H1 (cell line): ENCODE data around the gene PAX7. TPM values are rescaled to one million over a fixed set of nuclear protein-coding genes. Genes with fewer than 3 reads are reported as not detected.

ENCODE experiments used
- CTCF ChIA-PET: fragments of 300-600 bp; sonication (Branson Sonifier 250); formaldehyde crosslinking; loops from one replicate; lab custom pipeline; 2021; ENCODE audit not compliant: partially characterized antibody; lab: Charles Lee
- POLR2A ChIA-PET: fragments of 300-600 bp; sonication (Branson Sonifier 250); formaldehyde crosslinking; loops from one replicate; lab custom pipeline; 2021; ENCODE audit warnings: inconsistent platforms; ENCODE audit not compliant: partially characterized antibody; lab: Charles Lee
- DNase-seq, 2 experiments: peaks; one replicate each; pipeline versions ENCODE4 v3.0.0 to v3.0.0-alpha.2; 2010 to 2022; ENCODE audit warnings: low spot score in 2 of 2, low read depth in 1 of 2, mixed read lengths in 1 of 2
- FAIRE-seq: peaks from 2 replicates; lab custom pipeline; 2011; peaks lifted over from hg19 to GRCh38; lab: Jason Lieb, UNC
- H2AFZ ChIP-seq: 2 replicates; pipeline ENCODE4 v1.8.1; 2012; ENCODE audit warnings: low read length, inconsistent platforms
- H2AK5ac ChIP-seq: 2 replicates; pipeline ENCODE4 v1.6.1; 2013; ENCODE audit warnings: low read depth, low read length
- H2BK120ac ChIP-seq: replicated peaks from 2 replicates; pipeline ENCODE3; 2013; ENCODE audit warnings: low read depth, low read length, inconsistent platforms
- H2BK12ac ChIP-seq: 2 replicates; pipeline ENCODE4 v1.6.1; 2013; ENCODE audit warnings: low read depth, low read length
- H2BK15ac ChIP-seq: 2 replicates; pipeline ENCODE4 v1.6.1; 2013; ENCODE audit warnings: low read length
- H2BK20ac ChIP-seq: 2 replicates; pipeline ENCODE4 v1.6.1; 2013; ENCODE audit warnings: low read length
- H2BK5ac ChIP-seq: 2 replicates; pipeline ENCODE4 v1.6.1; 2013; ENCODE audit warnings: low read depth, low read length
- H3K14ac ChIP-seq: 2 replicates; pipeline ENCODE4 v1.6.1; 2013; ENCODE audit warnings: inconsistent platforms; ENCODE audit not compliant: insufficient read length
- H3K18ac ChIP-seq: 2 replicates; pipeline ENCODE4 v1.6.1; 2013; ENCODE audit warnings: low read length; ENCODE audit errors: extremely low read depth
- H3K23ac ChIP-seq: 2 replicates; pipeline ENCODE4 v1.6.1; 2013; ENCODE audit warnings: inconsistent platforms; ENCODE audit not compliant: insufficient read length
- H3K23me2 ChIP-seq: 2 replicates; pipeline ENCODE4 v1.6.1; 2013; ENCODE audit warnings: low read depth, low read length
- H3K27ac ChIP-seq: 2 replicates; pipeline ENCODE4 v1.6.1; 2011; ENCODE audit warnings: low read depth, low read length, inconsistent platforms
- H3K27me3 ChIP-seq, 4 experiments: replicated peaks in 1 of 4; 1 replicate in 1 of 4; 2 replicates in 3 of 4; pipeline versions ENCODE4 v1.6.1 to v1.8.1; 2011 to 2013; ENCODE audit warnings: low read length in 3 of 4, mild to moderate bottlenecking in 3 of 4, inconsistent platforms in 2 of 4, mixed read lengths in 2 of 4, moderate library complexity in 1 of 4; ENCODE audit not compliant: control insufficient read depth in 3 of 4, insufficient read depth in 3 of 4; ENCODE audit errors: extremely low read depth in 1 of 4
- H3K36me3 ChIP-seq, 4 experiments: 2 replicates each; pipeline versions ENCODE4 v1.6.1 to v1.8.1; 2011 to 2013; ENCODE audit warnings: mild to moderate bottlenecking in 4 of 4, low read length in 3 of 4, moderate library complexity in 2 of 4, control low read depth in 1 of 4, inconsistent platforms in 1 of 4; ENCODE audit not compliant: insufficient read depth in 4 of 4, control insufficient read depth in 2 of 4
- H3K4ac ChIP-seq: replicated peaks from 2 replicates; pipeline ENCODE3; 2013; ENCODE audit warnings: low read length, low read depth, mixed read lengths, inconsistent platforms; ENCODE audit not compliant: insufficient read length
- H3K4me1 ChIP-seq, 4 experiments: replicated peaks in 1 of 4; 1 replicate in 1 of 4; 2 replicates in 3 of 4; pipeline versions ENCODE4 v1.6.1 to v1.8.1; 2011 to 2013; ENCODE audit warnings: low read length in 3 of 4, inconsistent platforms in 2 of 4, mixed read lengths in 1 of 4; ENCODE audit not compliant: insufficient read depth in 4 of 4, control insufficient read depth in 3 of 4
- H3K4me2 ChIP-seq, 2 experiments: 2 replicates each; pipeline versions ENCODE4 v1.6.1 to v1.8.1; 2011 to 2013; ENCODE audit warnings: low read depth in 2 of 2, low read length in 2 of 2, control low read depth in 1 of 2, inconsistent platforms in 1 of 2, mild to moderate bottlenecking in 1 of 2; ENCODE audit not compliant: insufficient read depth in 1 of 2
- H3K4me3 ChIP-seq, 4 experiments: fragments of 200-600, 300-600 bp in 1 of 4; sonication (generic), shearing (Covaris generic), sonication (Bioruptor Twin) in 1 of 4; 2 replicates each; pipeline versions ENCODE4 v1.5.1 to v1.8.1; 2011 to 2016; ENCODE audit warnings: low read length in 4 of 4, low read depth in 3 of 4, control low read depth in 2 of 4, inconsistent platforms in 2 of 4, mild to moderate bottlenecking in 2 of 4, mixed read lengths in 1 of 4, moderate library complexity in 1 of 4; ENCODE audit not compliant: insufficient read depth in 2 of 4; ENCODE audit errors: extremely low read depth in 1 of 4
- H3K56ac ChIP-seq: replicated peaks from 2 replicates; pipeline ENCODE3; 2013; ENCODE audit warnings: low read depth, mild to moderate bottlenecking, mixed read lengths, low read length, inconsistent platforms; ENCODE audit not compliant: insufficient read length
- H3K79me1 ChIP-seq: 2 replicates; pipeline ENCODE4 v1.6.1; 2013; ENCODE audit warnings: low read depth, low read length, control low read depth
- H3K79me2 ChIP-seq, 2 experiments: 2 replicates each; pipeline versions ENCODE4 v1.6.1 to v1.8.1; 2012 to 2013; ENCODE audit warnings: low read length in 2 of 2, mild to moderate bottlenecking in 2 of 2, inconsistent platforms in 1 of 2; ENCODE audit not compliant: insufficient read depth in 2 of 2, control insufficient read depth in 1 of 2
- H3K9ac ChIP-seq, 4 experiments: replicated peaks in 1 of 4; 1 replicate in 1 of 4; 2 replicates in 3 of 4; pipeline versions ENCODE4 v1.6.1 to v1.8.1; 2011 to 2013; ENCODE audit warnings: low read depth in 3 of 4, low read length in 3 of 4, control low read depth in 2 of 4, mild to moderate bottlenecking in 2 of 4, moderate library complexity in 2 of 4, inconsistent platforms in 1 of 4; ENCODE audit errors: extremely low read depth in 1 of 4
- H3K9me3 ChIP-seq, 2 experiments: 2 replicates each; pipeline versions ENCODE4 v1.6.1 to v1.8.1; 2012 to 2013; ENCODE audit warnings: mild to moderate bottlenecking in 2 of 2, moderate library complexity in 2 of 2, control low read depth in 1 of 2, inconsistent platforms in 1 of 2, low read depth in 1 of 2, low read length in 1 of 2, mixed read lengths in 1 of 2; ENCODE audit not compliant: insufficient read depth in 2 of 2
- H4K20me1 ChIP-seq, 2 experiments: replicated peaks in 1 of 2; 2 replicates each; pipeline versions ENCODE3 to v1.8.1; 2011 to 2013; ENCODE audit warnings: inconsistent platforms in 2 of 2, low read length in 2 of 2, mild to moderate bottlenecking in 1 of 2; ENCODE audit not compliant: insufficient read depth in 2 of 2, control insufficient read depth in 1 of 2
- H4K5ac ChIP-seq: 2 replicates; pipeline ENCODE4 v1.6.1; 2013; ENCODE audit warnings: low read length, low read depth, mixed read lengths, inconsistent platforms; ENCODE audit not compliant: insufficient read length
- H4K8ac ChIP-seq: 2 replicates; pipeline ENCODE4 v1.8.0; 2013; ENCODE audit warnings: mild to moderate bottlenecking, moderate library complexity, low read length, inconsistent platforms; ENCODE audit not compliant: insufficient read depth; ENCODE audit errors: extremely low read depth
- H4K91ac ChIP-seq: replicated peaks from 2 replicates; pipeline ENCODE3; 2013; ENCODE audit warnings: low read length, mixed read lengths, inconsistent platforms; ENCODE audit not compliant: insufficient read length
- CBX5 ChIP-seq: fragments of 300-800, 300-1000 bp; sonication (generic); IDR thresholded peaks from 2 replicates; pipeline ENCODE4 v1.7.1; 2016; ENCODE audit warnings: antibody characterized with exemption, low read length, low read depth
- E2F6 ChIP-seq: IDR thresholded peaks from 2 replicates; pipeline ENCODE4 v1.6.1; 2012; ENCODE audit warnings: inconsistent platforms
- HDAC2 ChIP-seq, 2 experiments: fragments of 300-600 bp in 1 of 2; sonication (generic) in 1 of 2; IDR thresholded peaks; 2 replicates each; pipeline ENCODE4 v1.6.1; 2011 to 2012; ENCODE audit warnings: low read depth in 2 of 2, low read length in 2 of 2, mild to moderate bottlenecking in 2 of 2, moderate library complexity in 2 of 2, borderline replicate concordance in 1 of 2, inconsistent platforms in 1 of 2
- KDM1A ChIP-seq: fragments of 200-600, 300-600 bp; sonication (generic); IDR thresholded peaks from 2 replicates; pipeline ENCODE4 v1.7.1; 2016; ENCODE audit warnings: mild to moderate bottlenecking, low read length, borderline replicate concordance
- KDM4A ChIP-seq: IDR thresholded peaks from one replicate; pipeline ENCODE4 v1.7.1; 2012; ENCODE audit warnings: low read depth, mild to moderate bottlenecking, moderate library complexity, low read length, inconsistent platforms; ENCODE audit not compliant: severe bottlenecking
- MAX ChIP-seq: IDR thresholded peaks from 2 replicates; pipeline ENCODE4 v1.6.1; 2012; ENCODE audit warnings: inconsistent platforms
- SIN3A ChIP-seq, 2 experiments: IDR thresholded peaks in 1 of 2; conservative IDR thresholded peaks in 1 of 2; 2 replicates each; pipeline ENCODE4 v1.6.1; 2011 to 2012; ENCODE audit warnings: low read length in 2 of 2, improper control_type of control experiment in 1 of 2, low read depth in 1 of 2, mild to moderate bottlenecking in 1 of 2
- SUZ12 ChIP-seq: fragments of 200-600 bp; sonication (generic); IDR thresholded peaks from 2 replicates; pipeline ENCODE4 v1.6.1; 2012; ENCODE audit warnings: mild to moderate bottlenecking, inconsistent platforms, low read length, moderate library complexity, mixed read lengths
- WGBS, 2 experiments: shearing (Covaris generic) in 1 of 2; methylation state at CpG; one replicate each; pipeline versions ENCODE4 v1.1.6 to v1.1.7; 2013 to 2015; ENCODE audit warnings: low lambda C conversion rate in 2 of 2, mixed read lengths in 2 of 2, inconsistent platforms in 1 of 2, low coverage in 1 of 2, missing lambda C conversion rate in 1 of 2; ENCODE audit not compliant: insufficient replicate concordance in 2 of 2, insufficient coverage in 1 of 2, insufficient read length in 1 of 2; ENCODE audit errors: extremely low coverage in 1 of 2, missing lambda C conversion rate in 1 of 2; 5-methylcytosine and 5-hydroxymethylcytosine counted together
- polyA plus RNA-seq, 7 experiments: library from polyadenylated mRNA; depleted of rRNA in 3 of 7; stranded (reverse) in 5 of 7; unstranded in 2 of 7; fragments of >200 nt in 5 of 7; fragments of 200-250 nt in 2 of 7; gene quantifications; 1 replicate in 5 of 7; 2 replicates in 1 of 7; 4 replicates in 1 of 7; pipeline versions ENCODE4 v1.2.1 to v1.2.3, GENCODE V29; 2011 to 2013; ENCODE audit warnings: missing spikeins in 2 of 7, mixed read lengths in 2 of 7
- total RNA-seq: library from RNA; stranded (reverse); fragmentation: NEBNext Ultra II Directional; extraction: Animal tissue kit (Norgen Biotek cat#: 25700); gene quantifications from 2 replicates; pipeline ENCODE4 v1.2.1, GENCODE V29; 2021

The PAX7 gene
- total and polyA plus RNA-seq, 2 of the 8 experiments (the other 6 are each of a cell fraction or from before 2014, with no cell fraction given): not detected

GRCh38 chr1:18693256-18694098 lies 62.8 kb downstream of the PAX7 start:
- H3K4me2 ChIP-seq: peak overlapping the region; percentile 70 to 71
- no peaks in the 10 kb centered on the region for H4K20me1 ChIP-seq
- H3K14ac ChIP-seq: peak overlapping the region; percentile 58
- ChIA-PET POLR2A (interaction anchor here (0.9 to 1.8 kb wide), 2 partner anchors 11 to 17 kb away, joined by 3 to 12 read pairs; no protein-coding TSS in a partner anchor), CTCF (interaction anchor here (0.6 to 5.8 kb wide), 26 partner anchors 8 to 191 kb away, joined by 3 to 39 read pairs (median 4); no protein-coding TSS in a partner anchor)
- H2AK5ac ChIP-seq: no peak overlapping the region
- H3K23me2 ChIP-seq: no peaks in the 10 kb centered on the region; the same call in 1 of the 2 replicates
- no peak overlapping the region for H2BK15ac ChIP-seq
- DNase-seq: peak; percentile 49 to 89
- peak overlapping the region; percentile 31; the same call in 1 of the 2 replicates for H2BK5ac ChIP-seq
- no peak overlapping the region for H3K9ac ChIP-seq
- H3K23ac ChIP-seq: no peak overlapping the region
- WGBS, 2 experiments: 26% methylated on average over 25 of the region's 25 CpGs; no CpG with 5 or more reads in 1 of the 2 experiments
- 0 out of 2 replicates have a peak overlapping the region, but pooled peaks have one; percentile 19 for H3K18ac ChIP-seq
- H4K5ac ChIP-seq: no peak overlapping the region
- no peaks in the 10 kb centered on the region for H3K36me3 ChIP-seq
- peaks cover 0 to 16% (median 5%) of the 10 kb centered on the region in 4 experiments; a peak in 5 of 7 replicates for H3K27me3 ChIP-seq
- H4K8ac ChIP-seq: no peak overlapping the region
- peak overlapping the region; percentile 70 for H2AFZ ChIP-seq
- no peaks in the 10 kb centered on the region for H3K79me2 ChIP-seq
- H3K9me3 ChIP-seq: no peaks in the 10 kb centered on the region
- no peak overlapping the region for H3K4ac ChIP-seq
- peak overlapping the region; percentile 52 for H4K91ac ChIP-seq
- no peaks in the 10 kb centered on the region for H3K79me1 ChIP-seq
- H3K27ac ChIP-seq: no peak overlapping the region
- H2BK120ac ChIP-seq: no peak overlapping the region
- H3K4me1 ChIP-seq: peaks cover 0 to 10% (median 5%) of the 10 kb centered on the region in 4 experiments; a peak in 4 of 7 replicates
- FAIRE-seq: peak; percentile 60
- no peak overlapping the region for H2BK20ac ChIP-seq
- 0 out of 2 replicates have a peak overlapping the region, but pooled peaks have one; percentile 4 for H2BK12ac ChIP-seq
- no peak overlapping the region for H3K56ac ChIP-seq
- H3K4me3 ChIP-seq: peak overlapping the region; percentile 17 to 55 (median 26); a peak in 5 of 8 replicates
- TF ChIP-seq HDAC2 (IDR thresholded peaks at IDR 0.05; ENCODE audit: borderline replicate concordance in 1 of 2, low read depth in 2 of 2, low read length in 2 of 2) (no peak), KDM4A (no peak), SUZ12 (no peak), KDM1A (no peak), SIN3A (conservative IDR thresholded peaks at IDR 0.05 in 1 of 2, IDR thresholded peaks at IDR 0.05 in 1 of 2; ENCODE audit: low read depth in 1 of 2, low read length in 2 of 2) (peak in 1 of 2 experiments; percentile 50; a peak in 1 of 4 replicates), MAX (no peak), E2F6 (peak; percentile 28; the same call in 1 of the 2 replicates), CBX5 (no peak)
